ENCODE measurements around the gene LRRC15.

The LRRC15 gene

DNA sequence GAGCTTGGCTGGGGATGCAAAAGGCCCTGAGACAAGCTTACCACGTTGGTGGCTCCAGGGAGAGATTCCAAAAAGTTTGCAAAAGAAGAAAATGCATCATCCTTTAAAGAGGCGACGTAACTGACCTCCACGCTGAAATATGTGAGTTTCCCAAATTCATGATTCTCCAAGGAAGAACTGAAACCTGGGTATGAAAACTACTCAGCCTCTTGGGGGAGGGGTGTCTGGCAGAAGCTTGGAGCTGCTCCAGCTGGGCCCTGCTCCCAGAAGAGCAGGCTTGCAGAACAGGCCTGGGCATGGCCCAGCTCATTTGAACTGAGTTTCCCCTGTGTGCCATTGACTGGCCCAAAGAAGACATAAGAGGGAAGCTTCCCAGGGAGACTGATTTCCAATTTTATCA, 39.0 kb downstream of the LRRC15 start:
- H3K9me3 ChIP-seq = no peaks in the 10 kb centered on the region
- DNase-seq (ENCODE audit: low spot score in 2 of 2) = no peak
- H3K4me1 ChIP-seq = no peaks in the 10 kb centered on the region
- no peaks in the 10 kb centered on the region for H3K27me3 ChIP-seq (ENCODE audit: low read depth)
- in situ Hi-C loops (cut with MboI; ENCODE audit: low sequenced_read_pairs) = loop anchor here (5.0 to 25.0 kb wide), 3 partner anchors 77 to 932 kb away; partner anchors contain the start of gene XXYLT1
- no peak overlapping the region for H3K4me3 ChIP-seq
- no peaks in the 10 kb centered on the region for H3K36me3 ChIP-seq (replicated peaks)

- Histone ChIP-seq H3K36me3 (replicated peaks) (no peaks in the 10 kb centered on the region), H3K4me1 (no peaks in the 10 kb centered on the region), H3K4me3 (no peak overlapping the region), H3K9me3 (no peaks in the 10 kb centered on the region), H3K27me3 (ENCODE audit: low read depth) (no peaks in the 10 kb centered on the region)
- DNase-seq (ENCODE audit: low spot score in 2 of 2) = no peak
- in situ Hi-C loops (cut with MboI; ENCODE audit: low sequenced_read_pairs) = loop anchor here (5.0 to 25.0 kb wide), 3 partner anchors 77 to 932 kb away; partner anchors contain the start of gene XXYLT1
These were observed 39.4 kb downstream of the LRRC15 start for GRCh38 chr3:194330160-194330559.

- no peak for DNase-seq (ENCODE audit: low spot score in 2 of 2)
- H3K36me3 ChIP-seq (replicated peaks) = no peaks in the 10 kb centered on the region
- in situ Hi-C loops (cut with MboI; ENCODE audit: low sequenced_read_pairs) = loop anchor here (25.0 kb wide), 1 partner anchor 933 kb away; the partner anchor contains the start of gene XXYLT1
These were observed 40.0 kb downstream of the LRRC15 start for GRCh38 chr3:194329583-194329965.

DNA sequence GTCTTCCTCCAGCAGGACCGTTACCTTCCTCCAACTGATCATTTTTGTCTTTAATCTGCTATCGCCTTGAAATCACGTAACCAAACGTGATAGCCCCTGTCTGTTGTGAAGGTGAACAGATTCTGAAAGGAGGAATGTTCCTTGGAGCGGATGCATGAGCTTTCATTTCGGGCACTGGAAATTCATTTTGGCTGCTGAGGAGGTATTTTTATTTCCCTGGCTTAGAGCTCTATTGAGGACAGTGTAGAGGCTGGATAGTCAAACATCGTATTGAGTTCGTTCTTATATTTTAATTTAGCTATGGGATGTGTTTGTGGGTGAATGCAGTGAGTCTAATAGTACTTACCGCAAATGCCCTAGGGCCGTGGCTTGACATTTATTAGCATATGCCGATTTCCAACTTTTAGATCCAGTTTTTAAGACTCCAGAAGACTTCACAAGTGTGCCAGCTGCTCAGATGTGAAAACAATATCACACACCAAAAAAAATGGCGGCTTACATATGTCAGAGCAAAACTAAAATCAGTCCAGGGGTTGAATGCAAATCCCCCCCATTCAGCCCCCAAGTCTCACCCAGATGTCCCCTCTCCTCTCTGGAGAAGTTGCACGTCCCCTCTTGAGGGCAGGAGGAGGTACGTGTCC, 40.5 kb downstream of the LRRC15 start:
- H3K36me3 ChIP-seq (replicated peaks) = no peaks in the 10 kb centered on the region
- H3K4me3 ChIP-seq = no peak overlapping the region
- H3K4me1 ChIP-seq = peaks cover 4% of the 10 kb centered on the region
- no peaks in the 10 kb centered on the region for H3K9me3 ChIP-seq
- in situ Hi-C loops (cut with MboI; ENCODE audit: low sequenced_read_pairs) = loop anchor here (25.0 kb wide), 1 partner anchor 933 kb away; the partner anchor contains the start of gene XXYLT1
- DNase-seq (ENCODE audit: low spot score in 2 of 2) = no peak
- no peaks in the 10 kb centered on the region for H3K27me3 ChIP-seq (ENCODE audit: low read depth)

More at GRCh38 chr3:194329583-194329965, 40.0 kb downstream of the LRRC15 start:
- H3K27me3 ChIP-seq (ENCODE audit: low read depth) = no peaks in the 10 kb centered on the region
- H3K4me3 ChIP-seq = no peak overlapping the region
- no peaks in the 10 kb centered on the region for H3K4me1 ChIP-seq
- H3K9me3 ChIP-seq = no peaks in the 10 kb centered on the region

- Histone ChIP-seq H3K4me1 (peaks cover 11% of the 10 kb centered on the region), H3K27me3 (ENCODE audit: low read depth) (no peaks in the 10 kb centered on the region), H3K9me3 (no peaks in the 10 kb centered on the region), H3K4me3 (no peak overlapping the region), H3K36me3 (replicated peaks) (no peaks in the 10 kb centered on the region)
- DNase-seq (ENCODE audit: low spot score in 2 of 2) = no peak
- in situ Hi-C loops (cut with MboI; ENCODE audit: low sequenced_read_pairs) = loop anchor here (25.0 kb wide), 1 partner anchor 934 kb away; the partner anchor contains the start of gene XXYLT1
These were observed 41.4 kb downstream of the LRRC15 start for GRCh38 chr3:194328053-194328657.

DNA sequence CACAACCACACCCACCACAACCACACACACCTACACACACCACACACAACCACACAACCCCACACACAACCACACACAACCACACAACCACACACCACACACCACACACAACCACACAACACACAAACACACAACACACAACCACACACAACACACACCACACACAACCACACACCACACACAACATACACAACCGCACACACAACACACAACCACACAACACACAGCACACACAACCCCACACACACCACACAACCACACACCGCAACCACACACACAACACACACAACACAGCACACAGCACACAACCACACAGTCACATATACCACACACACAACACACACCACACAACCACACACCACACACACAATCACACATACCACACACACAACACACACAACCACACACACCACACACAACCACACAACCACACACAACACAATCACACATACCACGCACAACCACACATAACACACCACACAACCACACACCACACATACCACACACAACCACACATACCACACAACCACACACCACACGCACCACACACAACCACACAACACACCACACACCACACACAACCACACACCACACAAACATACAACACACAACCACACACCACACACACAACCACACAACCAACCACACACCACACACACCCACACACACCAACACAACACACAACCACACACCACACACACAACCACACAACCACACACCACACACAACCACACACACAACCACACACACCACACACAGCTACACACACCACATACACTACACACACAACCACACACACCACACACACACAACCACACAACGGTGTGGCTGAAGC, 42.1 kb downstream of the LRRC15 start:
- Histone ChIP-seq H3K9me3 (no peaks in the 10 kb centered on the region), H3K36me3 (replicated peaks) (no peaks in the 10 kb centered on the region), H3K4me3 (no peak overlapping the region), H3K4me1 (peaks cover 11% of the 10 kb centered on the region), H3K27me3 (ENCODE audit: low read depth) (no peaks in the 10 kb centered on the region)
- in situ Hi-C loops (cut with MboI; ENCODE audit: low sequenced_read_pairs) = loop anchor here (25.0 kb wide), 1 partner anchor 935 kb away; the partner anchor contains the start of gene XXYLT1
- no peak for DNase-seq (ENCODE audit: low spot score in 2 of 2)

DNA sequence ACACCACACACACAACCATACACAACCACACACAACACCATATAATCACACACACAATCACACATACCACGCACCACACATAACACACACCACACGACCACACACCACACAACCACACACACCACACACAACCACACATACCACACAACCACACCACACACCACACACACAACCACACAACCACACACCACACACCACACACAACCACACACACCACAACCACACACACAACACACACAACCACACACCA, 42.6 kb downstream of the LRRC15 start:
- Histone ChIP-seq H3K4me1 (peaks cover 11% of the 10 kb centered on the region), H3K27me3 (ENCODE audit: low read depth) (no peaks in the 10 kb centered on the region), H3K36me3 (replicated peaks) (no peaks in the 10 kb centered on the region), H3K4me3 (no peak overlapping the region), H3K9me3 (no peaks in the 10 kb centered on the region)
- in situ Hi-C loops (cut with MboI; ENCODE audit: low sequenced_read_pairs) = loop anchor here (25.0 kb wide), 1 partner anchor 935 kb away; the partner anchor contains the start of gene XXYLT1
- no peak for DNase-seq (ENCODE audit: low spot score in 2 of 2)

- H3K4me1 ChIP-seq = peaks cover 11% of the 10 kb centered on the region
- no peaks in the 10 kb centered on the region for H3K27me3 ChIP-seq (ENCODE audit: low read depth)
- DNase-seq (ENCODE audit: low spot score in 2 of 2) = peak in 1 of 2 experiments; percentile 43
- H3K36me3 ChIP-seq (replicated peaks) = no peaks in the 10 kb centered on the region
- H3K9me3 ChIP-seq = no peaks in the 10 kb centered on the region
- H3K4me3 ChIP-seq = no peak overlapping the region
- in situ Hi-C loops (cut with MboI; ENCODE audit: low sequenced_read_pairs) = loop anchor here (25.0 kb wide), 1 partner anchor 936 kb away; the partner anchor contains the start of gene XXYLT1
These were observed 43.2 kb downstream of the LRRC15 start for GRCh38 chr3:194326192-194326967.

DNA sequence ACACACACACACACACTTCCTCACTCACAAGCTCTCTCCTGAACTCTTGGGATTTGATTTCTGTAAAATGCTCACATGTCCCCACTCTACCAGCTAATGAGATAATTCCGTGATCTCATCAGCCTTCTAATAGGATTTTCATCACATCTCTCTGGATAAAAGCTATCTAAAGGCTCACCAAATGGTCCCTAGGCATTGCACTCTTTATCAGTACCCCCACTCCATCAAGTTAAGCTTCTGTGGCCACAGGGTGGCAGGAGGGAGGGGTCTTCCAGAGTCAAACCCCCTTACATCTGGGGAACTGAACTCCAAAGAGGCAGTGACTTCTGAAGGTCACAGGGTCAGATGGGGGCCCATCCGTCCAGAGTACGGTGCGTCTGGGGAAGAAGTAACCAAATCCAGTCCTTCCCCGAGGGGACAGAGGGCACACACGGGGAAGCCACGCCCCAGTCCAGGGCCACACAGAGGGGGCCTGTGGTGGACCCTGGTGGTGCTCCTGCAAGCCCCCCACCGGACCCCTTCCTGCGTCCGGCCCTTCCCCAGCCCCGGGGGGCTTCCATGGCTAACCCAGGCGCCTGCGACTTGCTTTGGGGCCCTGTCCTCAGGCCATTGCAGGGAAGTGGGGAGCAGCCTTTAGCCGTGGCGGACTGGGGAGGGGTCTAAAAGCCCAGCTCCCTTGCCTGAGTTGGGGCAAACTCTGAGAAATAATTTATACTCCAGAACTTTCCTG, 44.0 kb downstream of the LRRC15 start:
- Histone ChIP-seq H3K36me3 (replicated peaks) (no peaks in the 10 kb centered on the region), H3K4me3 (no peak overlapping the region), H3K27me3 (ENCODE audit: low read depth) (no peaks in the 10 kb centered on the region), H3K9me3 (no peaks in the 10 kb centered on the region), H3K4me1 (peaks cover 11% of the 10 kb centered on the region)
- in situ Hi-C loops (cut with MboI; ENCODE audit: low sequenced_read_pairs) = loop anchor here (25.0 kb wide), 1 partner anchor 937 kb away; the partner anchor contains the start of gene XXYLT1
- no peak for DNase-seq (ENCODE audit: low spot score in 2 of 2)

DNA sequence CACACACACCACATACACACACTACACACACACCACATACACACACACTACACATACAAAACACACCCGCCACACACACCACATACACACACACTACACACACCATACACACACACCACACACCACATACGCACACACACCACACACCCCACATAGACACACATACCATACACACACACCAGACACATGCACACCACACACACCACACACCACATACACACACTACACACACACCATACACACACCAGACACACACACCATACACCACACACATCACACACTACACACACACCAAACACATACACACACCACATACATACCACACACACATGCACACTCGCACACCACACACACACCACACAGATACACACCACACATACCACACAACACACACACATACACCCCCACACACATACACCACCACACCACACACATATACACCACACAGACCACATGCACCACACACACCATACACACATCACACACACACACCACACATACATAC, 44.7 kb downstream of the LRRC15 start:
- peaks cover 11% of the 10 kb centered on the region for H3K4me1 ChIP-seq
- no peaks in the 10 kb centered on the region for H3K9me3 ChIP-seq
- H3K36me3 ChIP-seq (replicated peaks) = no peaks in the 10 kb centered on the region
- in situ Hi-C loops (cut with MboI; ENCODE audit: low sequenced_read_pairs) = loop anchor here (25.0 kb wide), 3 partner anchors 363 to 937 kb away; partner anchors contain the start of gene XXYLT1
- H3K4me3 ChIP-seq = no peak overlapping the region
- H3K27me3 ChIP-seq (ENCODE audit: low read depth) = no peaks in the 10 kb centered on the region
- no peak for DNase-seq (ENCODE audit: low spot score in 2 of 2)

DNA sequence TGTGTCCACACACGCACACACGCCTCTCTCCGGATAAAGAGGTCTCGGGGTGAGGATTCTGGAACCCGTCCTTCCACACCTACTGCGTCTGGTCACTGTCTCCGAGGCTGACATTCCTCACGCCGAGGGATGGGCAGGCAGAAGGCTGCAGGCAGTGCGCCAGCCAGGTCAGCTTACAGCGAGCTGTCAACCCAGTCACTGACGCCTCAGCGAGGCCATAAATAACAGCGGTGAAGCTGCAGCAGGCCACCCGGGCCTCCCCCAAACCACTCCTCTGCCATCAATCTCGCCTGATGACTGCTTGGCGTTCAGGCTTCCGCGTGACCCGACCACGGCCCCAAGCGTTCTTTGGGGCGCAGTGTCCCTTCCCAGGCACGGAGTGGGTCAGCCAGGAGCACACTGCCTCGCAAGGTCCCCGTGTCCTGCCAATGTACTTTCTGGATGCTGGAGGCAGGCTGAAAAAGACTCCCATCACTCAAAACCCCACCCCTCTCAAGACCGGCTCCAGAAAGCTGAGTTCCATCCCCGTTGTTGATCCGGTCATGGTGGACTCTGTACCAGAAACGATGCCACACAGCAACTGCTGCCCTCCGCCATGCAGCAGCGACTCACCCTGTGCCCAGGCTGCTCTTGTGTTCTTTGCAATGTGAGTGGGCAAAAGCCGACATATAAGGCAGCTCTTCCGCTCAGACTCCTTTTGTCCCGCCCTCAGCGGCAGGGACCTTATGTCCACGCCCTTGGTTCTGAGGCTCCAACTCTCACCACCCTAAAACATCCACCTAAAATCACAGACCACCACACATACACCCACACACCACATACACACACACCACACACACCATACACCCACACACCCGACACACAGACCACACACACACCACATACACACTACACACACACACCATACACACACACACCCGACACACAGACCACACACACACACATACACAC, 45.5 kb downstream of the LRRC15 start:
- in situ Hi-C loops (cut with MboI; ENCODE audit: low sequenced_read_pairs) = loop anchor here (25.0 kb wide), 2 partner anchors 362 to 662 kb away; no protein-coding TSS in a partner anchor
- DNase-seq (ENCODE audit: low spot score in 2 of 2) = peak; percentile 70 to 84
- Histone ChIP-seq H3K9me3 (peaks cover 3% of the 10 kb centered on the region; the same call in 1 of the 2 replicates), H3K27me3 (ENCODE audit: low read depth) (no peaks in the 10 kb centered on the region), H3K4me1 (peaks cover 11% of the 10 kb centered on the region), H3K36me3 (replicated peaks) (no peaks in the 10 kb centered on the region), H3K4me3 (peak overlapping the region; percentile 19)

Measured in HAP-1 (cell line).